SK-N-SH (cell line): Measurements from ENCODE around the gene MPST. TPM values are rescaled to one million over a fixed set of nuclear protein-coding genes. Genes with fewer than 3 reads are reported as not detected.

Experiments used
- CTCF ChIA-PET: fragments of 300-600, 350-600 bp; formaldehyde crosslinking; extraction: SDS; loops from one replicate; lab custom pipeline; 2021; lab: Yijun Ruan, JAX
- POLR2A ChIA-PET: fragments of 350-600 bp; sonication (Branson Sonifier 250); formaldehyde crosslinking; extraction: SDS; loops from one replicate; lab custom pipeline; 2020; ENCODE audit warnings: antibody characterized with exemption, inconsistent platforms; lab: Yijun Ruan, JAX
- DNase-seq: peaks from one replicate; pipeline ENCODE4 v3.0.0; 2012
- H2AFZ ChIP-seq: fragments of 200-600 bp; sonication (generic); 2 replicates; pipeline ENCODE4 v1.8.1; 2016; ENCODE audit warnings: antibody characterized with exemption, mild to moderate bottlenecking, low read depth
- H3F3A ChIP-seq: fragments of 200-600 bp; sonication (generic); replicated peaks from 2 replicates; pipeline ENCODE3; 2016; ENCODE audit warnings: antibody characterized with exemption, mild to moderate bottlenecking; ENCODE audit not compliant: insufficient read depth
- H3K27ac ChIP-seq, 2 experiments: fragments of 200-500 bp in 1 of 2; fragments of 200-600 bp in 1 of 2; sonication (Bioruptor generic) in 1 of 2; sonication (generic), shearing (Covaris generic) in 1 of 2; 2 replicates each; pipeline versions ENCODE4 v1.5.1 to v1.6.1; 2014 to 2016; ENCODE audit warnings: low read depth in 2 of 2, inconsistent platforms in 1 of 2, low read length in 1 of 2, mild to moderate bottlenecking in 1 of 2, mixed read lengths in 1 of 2
- H3K27me3 ChIP-seq: fragments of 200-600 bp; sonication (generic), shearing (Covaris generic); 2 replicates; pipeline ENCODE4 v1.6.1; 2016; ENCODE audit warnings: mixed run types; ENCODE audit not compliant: insufficient read depth
- H3K36me3 ChIP-seq, 2 experiments: fragments of 200-500 bp in 1 of 2; fragments of 200-600 bp in 1 of 2; sonication (Bioruptor generic) in 1 of 2; sonication (generic) in 1 of 2; replicated peaks in 1 of 2; 2 replicates each; pipeline versions ENCODE3 to v1.5.1; 2014 to 2016; ENCODE audit warnings: low read length in 1 of 2, mild to moderate bottlenecking in 1 of 2; ENCODE audit not compliant: insufficient read depth in 2 of 2, control insufficient read depth in 1 of 2
- H3K4me1 ChIP-seq, 2 experiments: fragments of 200-500 bp in 1 of 2; fragments of 200-600 bp in 1 of 2; sonication (Bioruptor generic) in 1 of 2; sonication (generic), shearing (Covaris generic) in 1 of 2; 2 replicates each; pipeline versions ENCODE4 v1.5.1 to v1.6.1; 2014 to 2016; ENCODE audit warnings: low read depth in 1 of 2, low read length in 1 of 2, mixed run types in 1 of 2; ENCODE audit not compliant: insufficient read depth in 2 of 2, control insufficient read depth in 1 of 2
- H3K4me2 ChIP-seq: fragments of 200-600 bp; sonication (generic), shearing (Covaris generic); 2 replicates; pipeline ENCODE4 v1.6.1; 2017; ENCODE audit warnings: mixed run types
- H3K4me3 ChIP-seq, 2 experiments: fragments of 200-500 bp in 1 of 2; fragments of 200-600 bp in 1 of 2; sonication (Bioruptor generic) in 1 of 2; sonication (generic), shearing (Covaris generic) in 1 of 2; 2 replicates each; pipeline versions ENCODE4 v1.5.1 to v1.8.1; 2014 to 2016; ENCODE audit warnings: low read depth in 2 of 2, inconsistent platforms in 1 of 2, low read length in 1 of 2, mild to moderate bottlenecking in 1 of 2, mixed read lengths in 1 of 2, moderate library complexity in 1 of 2
- H3K79me2 ChIP-seq: fragments of 200-600 bp; sonication (generic); 2 replicates; pipeline ENCODE4 v1.8.1; 2017; ENCODE audit warnings: mild to moderate bottlenecking; ENCODE audit not compliant: insufficient read depth
- H3K9ac ChIP-seq: fragments of 200-600 bp; sonication (generic); 2 replicates; pipeline ENCODE4 v1.6.1; 2017; ENCODE audit warnings: mixed run types
- H3K9me2 ChIP-seq: fragments of 200-600 bp; sonication (generic); 2 replicates; pipeline ENCODE4 v1.6.1; 2017; ENCODE audit warnings: mixed run types
- H3K9me3 ChIP-seq: fragments of 200-600 bp; sonication (generic); 2 replicates; pipeline ENCODE4 v1.6.1; 2017; ENCODE audit warnings: mixed run types, mild to moderate bottlenecking, moderate library complexity
- H4K20me1 ChIP-seq: fragments of 200-600 bp; sonication (generic); 2 replicates; pipeline ENCODE4 v1.6.1; 2017; ENCODE audit warnings: mild to moderate bottlenecking, mixed run types; ENCODE audit not compliant: insufficient read depth
- CHD2 ChIP-seq: fragments of 150-350 bp; IDR thresholded peaks from 2 replicates; pipeline ENCODE4 v1.6.1; 2018; ENCODE audit warnings: low read length; ENCODE audit not compliant: partially characterized antibody
- ELF1 ChIP-seq: IDR thresholded peaks from 2 replicates; pipeline ENCODE4 v1.4.0; 2012
- FOXJ3 ChIP-seq: sonication (generic); formaldehyde crosslinking; IDR thresholded peaks from 2 replicates; pipeline ENCODE4 v1.5.1; 2020; ENCODE audit warnings: mild to moderate bottlenecking, missing genetic modification reagents
- FOXM1 ChIP-seq: IDR thresholded peaks from 2 replicates; pipeline ENCODE4 v1.4.0; 2012; ENCODE audit warnings: low read depth, mild to moderate bottlenecking
- GABPA ChIP-seq: IDR thresholded peaks from 2 replicates; pipeline ENCODE4 v1.4.0; 2012; ENCODE audit warnings: low read depth, mild to moderate bottlenecking
- GATA2 ChIP-seq: sonication (generic); formaldehyde crosslinking; IDR thresholded peaks from 2 replicates; pipeline ENCODE4 v1.5.0; 2020; ENCODE audit warnings: mild to moderate bottlenecking, missing genetic modification reagents
- JUND ChIP-seq: IDR thresholded peaks from 2 replicates; pipeline ENCODE4 v1.4.0; 2012
- MEF2A ChIP-seq: IDR thresholded peaks from 2 replicates; pipeline ENCODE4 v1.4.0; 2012; ENCODE audit warnings: low read depth, borderline replicate concordance
- MXI1 ChIP-seq: IDR thresholded peaks from 2 replicates; pipeline ENCODE4 v1.6.1; 2012; ENCODE audit warnings: mild to moderate bottlenecking, low read depth, low read length, improper control_type of control experiment
- NFIC ChIP-seq: IDR thresholded peaks from 2 replicates; pipeline ENCODE4 v1.4.0; 2012; ENCODE audit warnings: borderline replicate concordance
- POLR2AphosphoS5 ChIP-seq: IDR thresholded peaks from 2 replicates; pipeline ENCODE4 v1.6.1; 2012; ENCODE audit warnings: low read depth, low read length
- RCOR1 ChIP-seq: fragments of 150-350 bp; IDR thresholded peaks from 2 replicates; pipeline ENCODE4 v1.6.1; 2017; ENCODE audit warnings: antibody characterized with exemption, low read length
- REST ChIP-seq: IDR thresholded peaks from 2 replicates; pipeline ENCODE4 v1.6.1; 2012; ENCODE audit warnings: mild to moderate bottlenecking, low read depth, low read length, moderate library complexity
- RXRA ChIP-seq: IDR thresholded peaks from 2 replicates; pipeline ENCODE4 v1.4.0; 2012; ENCODE audit warnings: low read depth, mild to moderate bottlenecking, borderline replicate concordance
- SIN3A ChIP-seq: IDR thresholded peaks from 2 replicates; pipeline ENCODE4 v1.6.1; 2012; ENCODE audit warnings: low read depth, mild to moderate bottlenecking, low read length, moderate library complexity, borderline replicate concordance
- TAF1 ChIP-seq: IDR thresholded peaks from 2 replicates; pipeline ENCODE4 v1.6.1; 2012; ENCODE audit warnings: low read depth, mild to moderate bottlenecking, low read length, moderate library complexity, borderline replicate concordance
- TCF12 ChIP-seq: IDR thresholded peaks from 2 replicates; pipeline ENCODE4 v1.4.0; 2012
- TEAD4 ChIP-seq: IDR thresholded peaks from 2 replicates; pipeline ENCODE4 v1.4.0; 2012; ENCODE audit warnings: mild to moderate bottlenecking, borderline replicate concordance; ENCODE audit not compliant: insufficient read depth
- YY1 ChIP-seq: IDR thresholded peaks from 2 replicates; pipeline ENCODE4 v1.4.0; 2012; ENCODE audit warnings: low read depth, mild to moderate bottlenecking
- WGBS: methylation state at CpG from one replicate; pipeline ENCODE4 v1.1.6; 2017; ENCODE audit warnings: low lambda C conversion rate; 5-methylcytosine and 5-hydroxymethylcytosine counted together
- polyA plus RNA-seq, 3 experiments: library from polyadenylated mRNA; depleted of rRNA; stranded (reverse); fragments of >200 nt; gene quantifications; 2 replicates each; pipeline ENCODE4 v1.2.3, GENCODE V29; 2012
- TF ChIP-seq, protein P1 (sequence below): IDR thresholded peaks from 2 replicates; pipeline ENCODE4 v1.4.0; 2012; ENCODE audit warnings: low read depth
- TF ChIP-seq, protein P2 (sequence below): fragments of 150-350 bp; IDR thresholded peaks from 2 replicates; pipeline ENCODE4 v1.6.1; 2016; ENCODE audit warnings: mild to moderate bottlenecking, low read depth, low read length
- TF ChIP-seq, protein P3 (sequence below): IDR thresholded peaks from 2 replicates; pipeline ENCODE4 v1.4.0; 2012; ENCODE audit warnings: low read depth, borderline replicate concordance

Gene MPST
- polyA plus RNA-seq, 1 of the 3 experiments (the other 2 are of a cell fraction), result 60.4 TPM

GRCh38 chr22:37065961-37066360 lies 46.4 kb downstream of the MPST start:
- CTCF ChIA-PET, result interaction anchor here (2.5 kb wide), 1 partner anchor 10 kb away, joined by 7 read pairs; no protein-coding TSS in a partner anchor
- Histone ChIP-seq H2AFZ (no peak overlapping the region), H3K27ac (no peak overlapping the region), H3K4me3 (no peak overlapping the region), H3K27me3 (peaks cover 23% of the 10 kb centered on the region; the same call in 1 of the 2 replicates), H3F3A (no peaks in the 10 kb centered on the region), H3K36me3 (no peaks in the 10 kb centered on the region), H3K9me3 (no peaks in the 10 kb centered on the region), H3K79me2 (no peaks in the 10 kb centered on the region), H3K9me2 (no peaks in the 10 kb centered on the region), H4K20me1 (no peaks in the 10 kb centered on the region), H3K4me1 (no peaks in the 10 kb centered on the region; a peak in 1 of 4 replicates), H3K4me2 (no peak overlapping the region), H3K9ac (no peak overlapping the region)
- no peak for DNase-seq
- no peak for TF ChIP-seq RXRA
- no peak for TF ChIP-seq FOXM1
- TF ChIP-seq, protein P1, sequence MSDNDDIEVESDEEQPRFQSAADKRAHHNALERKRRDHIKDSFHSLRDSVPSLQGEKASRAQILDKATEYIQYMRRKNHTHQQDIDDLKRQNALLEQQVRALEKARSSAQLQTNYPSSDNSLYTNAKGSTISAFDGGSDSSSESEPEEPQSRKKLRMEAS, result no peak
- TF ChIP-seq YY1, result no peak
- POLR2A ChIA-PET, result no interaction called here
- WGBS, result 100% methylated on average over 3 of the region's 9 CpGs

DNA sequence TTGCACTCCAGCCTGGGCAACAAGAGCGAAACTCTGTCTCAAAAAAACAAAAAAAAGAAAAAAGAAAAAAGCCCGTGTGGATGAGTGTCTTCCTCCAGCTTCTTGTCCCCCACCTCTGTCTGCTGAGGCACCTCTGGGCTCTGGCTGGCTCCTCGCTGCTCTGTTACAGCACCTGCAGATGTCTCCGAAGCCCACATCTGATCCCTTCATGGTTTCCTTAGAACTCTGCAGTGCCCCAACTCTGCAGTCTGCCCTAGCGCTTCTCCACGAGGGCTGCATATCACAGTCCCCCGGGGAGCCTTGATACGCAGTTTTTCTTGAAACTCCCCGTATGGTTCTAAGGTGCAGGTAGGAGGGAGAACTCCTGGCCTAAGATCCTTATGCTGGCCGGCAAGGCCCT lies 47.9 kb downstream of the MPST start:
- Histone ChIP-seq H3K4me3 (no peak overlapping the region), H2AFZ (no peak overlapping the region), H3K36me3 (no peaks in the 10 kb centered on the region), H3K4me2 (no peak overlapping the region), H3K27ac (no peak overlapping the region), H3F3A (no peaks in the 10 kb centered on the region), H3K79me2 (no peaks in the 10 kb centered on the region), H3K9me3 (no peaks in the 10 kb centered on the region), H3K27me3 (peaks cover 23% of the 10 kb centered on the region; the same call in 1 of the 2 replicates), H3K4me1 (no peaks in the 10 kb centered on the region; a peak in 1 of 4 replicates), H3K9ac (no peak overlapping the region), H4K20me1 (no peaks in the 10 kb centered on the region), H3K9me2 (no peaks in the 10 kb centered on the region)
- ChIA-PET POLR2A (interaction anchor here (0.6 kb wide), 1 partner anchor 312 kb away, joined by 3 read pairs; no protein-coding TSS in a partner anchor), CTCF (interaction anchor here (2.5 kb wide), 1 partner anchor 9 kb away, joined by 7 read pairs; no protein-coding TSS in a partner anchor)
- 81% methylated on average over 9 of the region's 10 CpGs for WGBS
- TF ChIP-seq NFIC, result no peak
- no peak for TF ChIP-seq CHD2
- no peak for TF ChIP-seq GABPA
- TF ChIP-seq FOXM1, result no peak
- no peak for TF ChIP-seq JUND
- TF ChIP-seq TAF1, result no peak
- TF ChIP-seq, protein P2, sequence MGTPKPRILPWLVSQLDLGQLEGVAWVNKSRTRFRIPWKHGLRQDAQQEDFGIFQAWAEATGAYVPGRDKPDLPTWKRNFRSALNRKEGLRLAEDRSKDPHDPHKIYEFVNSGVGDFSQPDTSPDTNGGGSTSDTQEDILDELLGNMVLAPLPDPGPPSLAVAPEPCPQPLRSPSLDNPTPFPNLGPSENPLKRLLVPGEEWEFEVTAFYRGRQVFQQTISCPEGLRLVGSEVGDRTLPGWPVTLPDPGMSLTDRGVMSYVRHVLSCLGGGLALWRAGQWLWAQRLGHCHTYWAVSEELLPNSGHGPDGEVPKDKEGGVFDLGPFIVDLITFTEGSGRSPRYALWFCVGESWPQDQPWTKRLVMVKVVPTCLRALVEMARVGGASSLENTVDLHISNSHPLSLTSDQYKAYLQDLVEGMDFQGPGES, result no peak
- no peak for TF ChIP-seq RXRA
- no peak for TF ChIP-seq MEF2A
- TF ChIP-seq TEAD4, result no peak
- TF ChIP-seq RCOR1, result no peak
- TF ChIP-seq SIN3A, result no peak
- TF ChIP-seq REST, result no peak
- no peak for TF ChIP-seq POLR2AphosphoS5
- TF ChIP-seq ELF1, result no peak
- no peak for TF ChIP-seq TCF12
- TF ChIP-seq MXI1, result no peak
- TF ChIP-seq, protein P3, sequence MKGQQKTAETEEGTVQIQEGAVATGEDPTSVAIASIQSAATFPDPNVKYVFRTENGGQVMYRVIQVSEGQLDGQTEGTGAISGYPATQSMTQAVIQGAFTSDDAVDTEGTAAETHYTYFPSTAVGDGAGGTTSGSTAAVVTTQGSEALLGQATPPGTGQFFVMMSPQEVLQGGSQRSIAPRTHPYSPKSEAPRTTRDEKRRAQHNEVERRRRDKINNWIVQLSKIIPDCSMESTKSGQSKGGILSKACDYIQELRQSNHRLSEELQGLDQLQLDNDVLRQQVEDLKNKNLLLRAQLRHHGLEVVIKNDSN, result no peak
- no peak for TF ChIP-seq GATA2 (CRISPR knock-in tag)
- no peak for TF ChIP-seq FOXJ3 (CRISPR knock-in tag)
- no peak for DNase-seq
